GM12874 (cell line): Measurements from ENCODE around the gene GALNT2.

ENCODE experiments used
- TF ChIP-seq, protein P1 (sequence below): IDR thresholded peaks from 2 replicates; pipeline ENCODE4 v1.5.1; 2011; ENCODE audit warnings: low read depth, mild to moderate bottlenecking, control low read depth, low read length, moderate library complexity; ENCODE audit not compliant: insufficient read depth

Gene GALNT2

DNA sequence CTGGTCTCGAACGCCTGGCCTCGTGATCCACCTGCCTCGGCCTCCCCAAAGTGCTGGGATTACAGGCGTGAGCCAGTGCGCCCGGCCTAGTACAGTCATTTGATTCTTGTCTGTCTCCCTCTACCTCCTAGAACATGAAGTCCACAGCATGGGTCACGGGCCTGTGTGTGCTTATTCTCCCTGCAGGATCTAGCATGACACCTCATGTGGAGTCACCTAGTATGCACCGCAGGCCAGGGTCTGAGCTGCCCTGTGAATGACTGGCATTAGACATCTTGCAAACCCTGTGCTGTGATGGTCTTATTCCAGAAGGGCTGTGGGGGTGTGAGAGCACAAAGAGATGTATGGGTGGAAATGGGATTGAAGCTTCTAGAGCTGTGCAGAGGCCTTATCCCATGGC, 133.2 kb downstream of the GALNT2 start:
- TF ChIP-seq, protein P1, sequence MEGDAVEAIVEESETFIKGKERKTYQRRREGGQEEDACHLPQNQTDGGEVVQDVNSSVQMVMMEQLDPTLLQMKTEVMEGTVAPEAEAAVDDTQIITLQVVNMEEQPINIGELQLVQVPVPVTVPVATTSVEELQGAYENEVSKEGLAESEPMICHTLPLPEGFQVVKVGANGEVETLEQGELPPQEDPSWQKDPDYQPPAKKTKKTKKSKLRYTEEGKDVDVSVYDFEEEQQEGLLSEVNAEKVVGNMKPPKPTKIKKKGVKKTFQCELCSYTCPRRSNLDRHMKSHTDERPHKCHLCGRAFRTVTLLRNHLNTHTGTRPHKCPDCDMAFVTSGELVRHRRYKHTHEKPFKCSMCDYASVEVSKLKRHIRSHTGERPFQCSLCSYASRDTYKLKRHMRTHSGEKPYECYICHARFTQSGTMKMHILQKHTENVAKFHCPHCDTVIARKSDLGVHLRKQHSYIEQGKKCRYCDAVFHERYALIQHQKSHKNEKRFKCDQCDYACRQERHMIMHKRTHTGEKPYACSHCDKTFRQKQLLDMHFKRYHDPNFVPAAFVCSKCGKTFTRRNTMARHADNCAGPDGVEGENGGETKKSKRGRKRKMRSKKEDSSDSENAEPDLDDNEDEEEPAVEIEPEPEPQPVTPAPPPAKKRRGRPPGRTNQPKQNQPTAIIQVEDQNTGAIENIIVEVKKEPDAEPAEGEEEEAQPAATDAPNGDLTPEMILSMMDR = no peak

DNA sequence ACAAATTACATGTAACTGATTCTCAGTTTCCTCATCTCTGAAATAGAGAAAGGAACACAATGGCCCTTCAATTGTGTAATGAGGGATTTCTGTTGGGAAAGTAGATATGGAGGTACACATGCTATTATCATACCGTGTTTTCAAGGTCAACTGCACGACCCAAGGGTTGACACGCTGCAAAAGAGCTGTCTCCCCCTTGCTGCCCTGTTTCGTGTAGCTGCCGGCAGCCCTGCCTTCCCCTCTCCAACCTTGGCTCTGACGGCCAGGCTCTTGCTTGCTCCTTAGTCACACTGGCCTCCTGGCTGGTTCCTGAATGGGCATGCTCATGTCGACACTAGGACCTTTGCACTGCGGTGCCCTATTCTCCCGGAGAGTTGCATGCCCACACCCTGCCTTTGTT, 134.4 kb downstream of the GALNT2 start:
- TF ChIP-seq, protein P1 = no peak

DNA sequence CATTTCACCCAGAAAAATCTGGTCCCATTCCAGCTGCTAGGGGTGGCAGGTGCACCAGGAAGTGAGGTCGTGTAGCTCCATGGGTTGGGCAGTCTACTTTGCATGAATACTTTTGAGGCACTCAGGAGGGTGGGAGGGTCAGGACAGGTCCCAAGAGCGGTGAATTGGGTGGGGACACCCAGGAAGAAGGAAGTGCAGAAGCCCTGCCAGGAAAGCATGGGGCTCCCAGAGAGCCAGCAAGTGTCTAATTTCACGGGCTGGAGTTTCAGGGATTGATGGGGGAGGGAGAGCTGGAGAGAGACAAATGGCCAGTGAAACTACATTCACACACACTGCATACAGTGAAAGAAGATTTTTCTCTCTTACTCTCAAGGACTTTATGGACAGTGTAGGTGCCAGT, 137.8 kb downstream of the GALNT2 start:
- TF ChIP-seq, protein P1 = no peak

DNA sequence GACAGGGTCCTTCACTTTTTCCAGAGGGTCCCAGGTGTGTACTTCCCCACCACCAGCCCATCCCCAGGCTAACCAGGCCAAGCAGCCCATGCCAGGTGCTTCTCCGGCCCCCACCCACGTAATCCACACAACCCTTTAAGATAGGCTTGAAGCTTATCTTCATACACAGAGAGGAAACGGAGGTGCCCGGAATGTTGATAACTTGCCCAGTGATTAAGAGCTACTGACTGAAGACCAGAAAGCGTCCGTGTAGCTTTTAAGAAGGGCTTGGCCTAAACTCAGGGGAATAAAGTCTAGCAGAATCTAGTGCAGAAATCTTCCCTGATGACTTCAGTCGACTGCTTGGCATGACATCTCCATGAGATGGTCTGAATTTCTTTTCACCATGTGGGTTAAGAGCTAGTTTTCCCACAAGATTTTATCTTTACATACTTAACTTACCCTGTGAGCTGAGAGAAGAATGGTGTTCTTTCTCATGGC, 138.7 kb downstream of the GALNT2 start:
- TF ChIP-seq, protein P1 = no peak

DNA sequence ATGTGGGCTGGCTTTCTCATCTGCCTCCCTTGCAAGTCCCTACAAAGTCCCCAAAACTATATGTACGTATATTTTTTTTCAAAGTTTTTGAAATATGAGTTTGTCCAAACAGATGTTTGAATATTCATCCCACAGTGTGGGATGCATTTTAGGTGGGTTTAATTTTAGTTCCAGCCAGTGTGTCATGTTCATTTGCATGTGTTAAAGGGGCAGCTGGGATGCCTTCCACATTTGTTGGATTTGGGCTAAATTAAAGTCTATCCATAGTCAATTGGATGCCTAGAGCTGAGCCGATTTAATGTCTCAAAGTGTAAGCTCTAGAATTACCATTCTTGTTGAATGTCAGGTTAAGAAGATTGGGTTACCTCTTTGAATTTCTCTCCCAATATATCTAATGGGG, 139.2 kb downstream of the GALNT2 start:
- TF ChIP-seq, protein P1 = no peak

DNA sequence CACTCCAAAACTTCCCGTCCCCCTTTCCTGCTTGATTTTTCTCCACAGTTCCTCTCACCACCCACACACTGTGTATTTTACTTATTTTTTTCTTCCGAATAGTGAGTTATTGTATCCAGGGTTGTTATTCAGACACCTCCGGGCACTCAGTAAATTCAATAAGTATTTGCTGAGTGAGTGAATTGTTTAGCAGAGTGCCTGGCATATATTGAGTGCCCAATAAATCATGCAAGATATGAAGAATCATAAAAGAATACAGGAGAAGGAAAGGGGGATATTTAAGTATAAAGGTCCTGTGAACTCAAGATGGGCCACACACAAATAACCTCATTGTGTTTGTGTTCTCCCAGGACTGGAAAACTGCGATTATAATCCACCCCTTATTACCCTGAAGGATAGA, 139.9 kb downstream of the GALNT2 start:
- TF ChIP-seq, protein P1 = no peak

DNA sequence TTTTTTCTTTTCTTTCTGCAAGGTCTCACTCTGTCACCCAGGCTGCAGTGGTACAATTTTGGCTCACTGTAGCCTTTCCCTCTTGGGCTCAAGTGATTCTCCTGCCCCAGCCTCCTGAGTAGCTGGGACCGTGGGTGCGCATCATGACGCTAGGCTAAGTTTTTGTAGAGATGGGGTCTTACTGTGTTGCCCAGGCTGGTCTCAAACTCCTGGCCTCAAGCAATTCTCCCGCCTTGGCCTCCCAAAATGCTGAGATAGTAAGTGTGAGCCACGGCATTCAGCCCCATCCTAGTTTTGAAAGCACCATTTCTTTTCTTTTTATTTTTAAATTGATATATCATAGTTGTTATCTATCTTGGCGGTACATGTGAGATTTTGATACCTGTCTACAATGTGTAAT, 140.6 kb downstream of the GALNT2 start:
- TF ChIP-seq, protein P1 = no peak
